Measurements from ENCODE around the gene DHRS2. TPM values are rescaled to one million over a fixed set of nuclear protein-coding genes. Genes with fewer than 3 reads are reported as not detected.
A peak's percentile ranks its signal among the peaks of the same experiment; 100 is the strongest.

The DHRS2 gene
- total and polyA plus RNA-seq, 2 of the 13 experiments (the other 11 are each of a cell fraction or from before 2014, with no cell fraction given): 1,621 to 3,021 TPM

GRCh38 chr14:23645812-23646647 is 9.9 kb downstream of the DHRS2 start (continued):
- TF ChIP-seq GFI1 (CRISPR knock-in tag; IDR thresholded peaks at IDR 0.05; ENCODE audit: borderline replicate concordance): no peak
- TF ChIP-seq ZNF766 (CRISPR knock-in tag; IDR thresholded peaks at IDR 0.05; ENCODE audit: borderline replicate concordance): no peak; the same call in 1 of the 2 replicates
- no peak for TF ChIP-seq ARNT (IDR thresholded peaks at IDR 0.05)
- TF ChIP-seq PLSCR1 (CRISPR knock-in tag; IDR thresholded peaks at IDR 0.05; ENCODE audit: borderline replicate concordance): no peak
- no peak for TF ChIP-seq SOX6 (IDR thresholded peaks at IDR 0.05)
- peak; percentile 46; the same call in 1 of the 2 replicates for TF ChIP-seq SOX6 (CRISPR knock-in tag; IDR thresholded peaks at IDR 0.05)
- TF ChIP-seq ZNF224 (CRISPR knock-in tag; IDR thresholded peaks at IDR 0.05): no peak
- no peak; the same call in 1 of the 2 replicates for TF ChIP-seq RARA (CRISPR knock-in tag; IDR thresholded peaks at IDR 0.05)
- no peak for TF ChIP-seq ZNF709 (CRISPR knock-in tag; IDR thresholded peaks at IDR 0.05)
- no peak for TF ChIP-seq ELF3 (CRISPR knock-in tag; IDR thresholded peaks at IDR 0.05)
- TF ChIP-seq ZFP36 (IDR thresholded peaks at IDR 0.05; ENCODE audit: borderline replicate concordance, low read depth, low read length, partially characterized antibody): no peak
- 0 out of 2 replicates have a peak, but pooled peaks have one; percentile 43 for TF ChIP-seq ZNF160 (CRISPR knock-in tag; IDR thresholded peaks at IDR 0.05)
- 0 out of 2 replicates have a peak, but pooled peaks have one; percentile 48 for TF ChIP-seq FOXM1 (CRISPR knock-in tag; IDR thresholded peaks at IDR 0.05)

Data from HepG2 (cell line).